GM18498 (cell line): ENCODE measurements around the gene BMAL1.

Experiments
- ATAC-seq: cut with Tn5 transposase; IDR thresholded peaks from one replicate; pipeline ENCODE4 v1.9.1; 2021; ENCODE audit warnings: mild to moderate bottlenecking, moderate library complexity; ENCODE audit not compliant: unreplicated experiment

BMAL1 gene

DNA sequence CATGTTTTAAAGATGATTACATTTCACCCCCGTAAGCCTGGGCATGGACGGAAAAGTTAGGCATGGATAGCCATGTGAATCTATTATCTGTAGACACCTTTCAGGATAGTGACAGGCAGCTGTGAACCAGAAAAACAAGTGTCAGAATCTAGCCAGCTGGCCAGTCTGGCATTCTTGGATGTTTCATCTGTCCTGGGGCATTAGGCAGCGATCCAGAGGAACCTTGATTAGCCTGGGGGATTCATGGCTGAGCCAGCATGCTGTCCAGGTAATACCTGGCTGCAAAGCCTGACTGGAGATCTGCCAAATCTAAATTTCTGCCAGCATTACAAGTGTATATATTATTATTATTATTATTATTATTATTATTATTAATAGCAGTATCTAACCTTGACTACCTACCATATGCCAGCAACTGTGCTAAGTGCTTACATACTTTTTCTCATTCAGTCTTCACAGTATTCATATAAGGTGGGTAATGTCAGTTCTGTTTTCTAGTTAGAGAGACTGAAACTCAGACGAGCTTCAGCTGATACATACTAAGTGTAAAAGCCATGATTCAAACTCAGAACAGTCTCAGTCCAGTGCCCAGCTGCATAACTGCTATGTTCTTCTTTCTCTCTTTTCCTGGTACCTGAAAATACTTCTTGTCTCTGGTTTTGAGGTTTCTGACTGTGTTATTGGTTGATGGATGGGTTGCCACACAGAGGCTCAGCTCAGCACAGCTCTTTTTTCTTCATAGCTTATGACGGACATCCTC is 12.8 kb downstream of the BMAL1 start:
- no peak for ATAC-seq

- no peak for ATAC-seq
Measured at GRCh38 chr11:13291361-13291760, 13.8 kb downstream of the BMAL1 start.

- no peak for ATAC-seq
Measured at GRCh38 chr11:13291800-13292199, 14.2 kb downstream of the BMAL1 start.

DNA sequence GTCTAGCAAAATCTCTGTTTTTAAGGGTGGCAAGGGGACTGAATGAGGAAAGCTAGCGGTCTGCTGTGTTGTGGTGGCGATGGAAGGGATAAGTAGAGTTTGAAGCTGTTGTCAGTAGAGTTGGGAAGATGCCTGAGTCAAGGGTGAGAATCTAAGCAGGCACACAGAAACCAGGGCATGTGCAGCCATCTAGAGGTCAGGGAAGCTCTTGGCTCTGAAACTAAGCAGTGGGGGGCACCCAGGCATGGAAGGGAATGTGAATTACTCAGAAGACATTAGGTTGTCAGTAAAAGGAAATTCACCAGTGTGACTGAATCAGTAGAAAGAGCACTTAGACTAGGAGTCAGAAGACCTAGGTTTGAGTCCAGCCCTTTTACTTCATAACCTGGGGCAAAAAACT is 15.4 kb downstream of the BMAL1 start:
- no peak for ATAC-seq

DNA sequence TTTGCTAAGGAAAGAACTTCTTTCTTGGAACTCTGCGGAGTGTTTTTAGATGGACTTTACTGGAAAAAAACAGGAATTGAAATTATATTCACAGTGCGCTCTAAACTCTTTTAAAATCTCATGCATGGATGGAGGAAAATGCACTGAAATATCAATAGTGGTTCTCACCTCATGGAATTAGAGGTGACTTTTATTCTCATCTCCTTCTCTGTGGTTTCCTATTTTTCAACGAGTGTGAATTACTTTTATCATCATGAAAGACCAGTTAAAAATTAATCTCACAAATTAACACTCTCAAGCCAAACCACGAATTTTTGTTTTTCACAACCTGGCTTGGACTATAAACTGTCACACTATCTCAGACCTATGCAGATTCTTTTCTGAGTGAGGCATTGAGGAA is 16.6 kb downstream of the BMAL1 start:
- no peak for ATAC-seq

DNA sequence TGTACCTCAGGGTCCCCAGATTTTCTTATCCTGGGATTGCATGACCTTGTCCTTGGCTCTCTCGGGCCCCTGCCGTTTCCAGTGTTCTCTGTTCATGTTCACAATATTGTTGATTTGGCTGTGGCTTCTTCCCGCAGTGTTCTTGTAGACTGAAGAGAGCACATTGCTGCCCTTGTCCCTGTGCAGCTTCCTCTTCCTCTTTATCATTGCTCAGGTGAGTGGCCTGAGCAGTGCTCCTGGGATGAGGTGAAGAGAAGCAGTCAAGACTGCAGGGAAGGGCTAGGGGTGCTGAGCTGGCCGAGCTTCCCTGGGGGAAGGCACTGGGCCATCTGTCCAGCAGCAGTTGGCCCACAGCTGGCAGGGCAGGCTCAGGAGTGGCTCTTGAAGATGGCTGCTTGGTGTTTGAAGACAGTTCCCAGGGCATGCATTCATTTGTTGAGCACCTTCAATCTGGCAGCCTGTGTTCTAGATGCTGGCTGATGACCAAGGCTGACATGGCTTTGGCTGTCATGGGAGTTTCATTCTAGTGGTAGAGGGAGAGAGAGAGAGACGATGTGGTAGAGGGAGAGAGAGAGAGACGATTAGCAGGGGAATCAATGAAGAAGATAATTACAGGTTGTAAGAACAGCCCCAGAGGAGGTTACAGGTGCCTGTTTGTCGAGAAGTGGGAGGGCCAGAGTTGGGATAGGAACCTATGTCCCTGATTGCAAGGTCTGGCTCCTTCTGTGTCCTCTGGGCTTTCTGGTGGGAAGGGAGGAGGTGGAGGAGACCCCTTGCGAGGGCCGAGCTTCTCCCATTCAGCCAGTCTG is 17.4 kb downstream of the BMAL1 start:
- no peak for ATAC-seq

DNA sequence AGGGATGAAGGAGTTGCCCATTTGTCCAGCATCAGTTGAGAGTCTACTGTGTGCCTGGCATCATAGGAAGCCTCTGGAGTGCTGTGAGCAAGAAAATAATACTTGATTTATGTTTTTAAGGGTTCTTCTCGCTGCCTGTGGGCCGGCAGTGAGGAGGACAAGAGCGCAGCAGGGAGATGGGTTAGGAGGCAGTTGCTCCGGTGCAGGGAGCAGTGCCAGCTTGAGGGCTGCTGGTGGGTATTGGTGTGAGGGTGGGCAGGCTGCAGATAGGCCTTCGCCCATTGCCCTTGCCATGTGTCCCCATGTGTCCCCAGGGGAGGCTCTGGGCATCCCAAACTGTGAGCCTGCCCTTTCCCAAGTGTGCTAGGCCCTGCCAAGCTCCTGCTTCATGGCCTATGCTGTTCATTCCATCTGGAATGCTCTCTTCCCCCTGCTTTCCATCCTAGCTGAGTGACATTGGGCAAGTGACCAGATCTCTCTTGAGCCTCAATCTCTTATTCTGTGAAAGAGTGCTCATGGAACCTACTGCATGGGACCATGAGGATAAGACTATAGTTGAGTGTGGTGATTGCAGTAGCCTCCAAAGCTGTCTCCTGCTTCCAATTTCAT is 19.8 kb downstream of the BMAL1 start:
- ATAC-seq: no peak

GRCh38 chr11:13297917-13298356 is 20.3 kb downstream of the BMAL1 start:
- ATAC-seq: no peak

DNA sequence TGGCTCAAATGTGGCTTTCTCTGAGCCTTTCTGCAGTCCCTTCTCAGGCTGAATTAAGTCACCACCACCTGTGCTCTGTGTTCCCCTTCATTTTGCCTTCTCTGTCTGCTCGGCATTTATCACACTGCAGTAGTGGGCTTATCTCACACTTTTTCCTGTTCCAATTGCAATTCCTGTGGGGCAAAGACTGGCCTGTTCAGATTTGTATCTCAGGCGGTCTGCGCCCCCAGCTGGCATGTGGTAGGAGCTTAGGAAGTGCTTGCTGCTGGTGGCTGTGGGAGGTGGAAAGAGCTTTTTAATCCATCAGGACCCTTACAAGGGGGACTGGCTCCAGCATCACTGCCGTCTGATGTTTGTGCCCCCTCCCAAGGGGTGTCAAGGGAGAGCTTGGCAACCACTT is 21.2 kb downstream of the BMAL1 start:
- no peak for ATAC-seq

GRCh38 chr11:13301522-13301921 is 23.9 kb downstream of the BMAL1 start:
- no peak for ATAC-seq

DNA sequence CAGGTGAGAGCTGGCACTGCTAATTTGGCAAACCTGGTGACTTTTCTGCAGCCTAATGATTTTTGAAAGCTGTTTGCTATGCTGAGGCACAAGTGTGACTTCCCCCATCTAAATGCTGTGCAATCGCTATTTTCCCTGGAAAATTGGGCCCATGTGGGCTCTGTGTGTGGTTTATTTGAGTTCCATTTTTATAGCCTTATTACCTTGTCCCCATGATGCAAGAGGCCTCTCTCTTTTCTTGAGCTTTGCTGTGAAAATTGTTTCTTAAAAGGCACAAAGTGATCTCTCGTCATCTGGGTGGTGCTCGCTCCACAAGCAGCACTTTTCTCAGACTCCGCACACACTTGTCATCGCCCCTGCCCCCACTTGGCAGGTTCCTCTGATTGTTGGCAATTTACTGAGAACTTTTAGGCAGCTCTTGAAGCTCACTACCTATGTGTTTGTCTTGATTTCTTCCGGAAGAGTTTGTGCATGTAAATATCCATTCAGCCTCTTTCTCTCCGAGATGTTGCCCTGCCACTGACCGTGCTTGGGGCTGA is 24.9 kb downstream of the BMAL1 start:
- no peak for ATAC-seq

- no peak for ATAC-seq
Measured at GRCh38 chr11:13303668-13304649, 26.4 kb downstream of the BMAL1 start.

DNA sequence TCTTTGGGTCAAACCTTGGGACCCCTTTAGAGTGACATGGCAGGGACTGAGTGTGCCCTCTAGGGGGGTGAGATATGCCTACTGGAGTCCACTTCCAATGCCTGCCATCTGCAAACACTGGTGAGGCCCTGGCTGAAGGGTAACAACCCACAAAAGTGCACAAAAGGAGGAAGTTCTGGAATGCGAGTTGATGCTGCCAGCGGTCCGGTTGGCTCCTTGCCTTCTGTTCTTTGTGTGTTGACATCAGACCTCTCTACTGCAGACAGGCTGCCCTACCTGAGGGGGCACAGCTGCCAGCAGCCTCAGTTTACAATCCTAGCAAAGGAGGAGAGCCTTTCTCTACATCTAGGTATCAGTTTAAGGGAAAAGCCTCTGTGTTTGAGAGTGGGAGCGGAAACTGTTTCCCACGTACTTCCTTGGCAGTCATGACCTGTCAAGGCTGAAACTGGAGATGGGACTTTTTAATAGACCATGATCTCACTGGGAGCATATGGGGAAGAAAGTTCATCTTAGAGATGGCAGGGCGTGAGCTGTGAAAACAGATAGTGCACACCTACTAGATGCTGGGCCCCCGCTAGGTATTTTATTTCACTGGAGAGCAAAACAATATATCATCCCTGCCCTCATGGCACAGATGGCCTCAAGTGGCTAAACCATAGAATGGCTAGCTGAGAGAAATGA is 27.2 kb downstream of the BMAL1 start:
- ATAC-seq: no peak

DNA sequence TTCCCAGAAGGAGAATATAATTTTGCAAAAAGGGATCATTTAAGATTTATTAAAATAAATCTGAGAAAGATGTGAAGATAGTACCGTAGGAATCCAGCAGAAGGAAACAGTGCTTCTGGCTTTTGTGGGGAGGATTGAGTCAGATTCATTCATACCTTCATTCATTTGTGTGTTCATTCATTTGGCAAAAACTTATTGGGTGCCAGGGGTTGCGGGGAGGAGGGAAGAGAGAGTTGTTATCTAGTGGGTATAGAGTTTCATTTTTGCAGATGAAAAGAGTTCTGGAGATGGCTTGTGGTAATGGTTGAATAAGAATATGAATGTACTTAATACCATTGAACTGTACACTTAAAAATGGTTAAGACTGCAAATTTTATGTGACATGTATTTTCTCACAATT is 31.1 kb downstream of the BMAL1 start:
- ATAC-seq: no peak

DNA sequence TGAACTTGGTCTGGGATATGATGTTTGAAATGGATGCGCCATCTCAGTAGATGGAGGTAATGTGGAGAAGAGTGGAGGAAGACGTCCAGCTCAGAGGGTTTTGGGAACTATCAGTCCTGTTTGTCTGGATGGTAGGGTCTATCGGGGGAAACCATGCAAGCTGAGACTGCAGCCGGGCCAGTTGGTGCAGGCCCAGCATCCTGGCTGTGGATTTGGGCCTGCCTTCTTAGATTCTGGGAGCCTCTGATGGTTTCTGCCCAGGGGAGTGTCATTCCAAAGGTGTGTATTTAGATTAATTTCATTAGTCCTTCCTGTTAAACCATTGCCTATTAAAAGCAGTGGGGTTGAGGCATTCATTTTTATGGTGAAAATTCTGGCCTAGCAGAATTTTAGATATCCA is 31.6 kb downstream of the BMAL1 start:
- ATAC-seq: no peak

GRCh38 chr11:13310443-13310842 is 32.9 kb downstream of the BMAL1 start:
- ATAC-seq: no peak

- ATAC-seq: no peak
Measured at GRCh38 chr11:13311570-13311969, 34.0 kb downstream of the BMAL1 start.

- ATAC-seq: no peak
Measured at GRCh38 chr11:13313005-13313819, 35.6 kb downstream of the BMAL1 start.
